GM12878 (cell line): ENCODE measurements around the gene PSMD14. TPM values are rescaled to one million over a fixed set of nuclear protein-coding genes. Genes with fewer than 3 reads are reported as not detected.

Experiments used
- ATAC-seq: fragments of 200-7000 bp; cut with Tn5 transposase; 3 replicates; pipeline ENCODE4 v1.9.1; 2020; ENCODE audit warnings: mild to moderate bottlenecking, moderate library complexity
- BruUV-seq: library from RNA; stranded (reverse); fragments of 400-500 nt; replicated peaks from 2 replicates; lab custom pipeline; 2021; lab: Mats Ljungman, UMichigan
- CTCF ChIA-PET: fragments of 300-600 bp; sonication (Branson Sonifier 250); formaldehyde crosslinking; extraction: SDS; loops from one replicate; lab custom pipeline; 2021; ENCODE audit warnings: inconsistent platforms; lab: Yijun Ruan, JAX
- POLR2A ChIA-PET: fragments of 350-600 bp; formaldehyde crosslinking; extraction: SDS; loops from one replicate; lab custom pipeline; 2021; ENCODE audit warnings: inconsistent platforms; lab: Charles Lee
- RAD21 ChIA-PET: fragments of 300-600 bp; sonication (Branson Sonifier 250); formaldehyde crosslinking; loops from one replicate; lab custom pipeline; 2023; ENCODE audit warnings: antibody characterized with exemption; ENCODE audit not compliant: unreplicated experiment; lab: Charles Lee
- SMC1A ChIA-PET: fragments of 300-600 bp; sonication (Branson Sonifier 250); formaldehyde crosslinking; loops from one replicate; lab custom pipeline; 2023; ENCODE audit not compliant: unreplicated experiment, uncharacterized antibody; lab: Charles Lee
- DNase-seq: peaks from one replicate; pipeline ENCODE4 v3.0.0-alpha.2; 2011; ENCODE audit warnings: low read depth, low spot score
- FAIRE-seq: peaks from 3 replicates; lab custom pipeline; 2011; peaks lifted over from hg19 to GRCh38; lab: Jason Lieb, UNC
- H2AFZ ChIP-seq: 2 replicates; pipeline ENCODE4 v1.6.0; 2011; ENCODE audit warnings: low read depth, low read length, control low read depth; ENCODE audit not compliant: control insufficient read depth
- H3K27ac ChIP-seq: 2 replicates; pipeline ENCODE4 v1.5.1; 2011; ENCODE audit warnings: control low read depth; ENCODE audit not compliant: control insufficient read depth, insufficient read depth
- H3K27me3 ChIP-seq, 2 experiments: replicated peaks in 1 of 2; 2 replicates each; pipeline versions ENCODE4 v1.6.0 to v1.6.1; 2011; ENCODE audit warnings: low read length in 1 of 2; ENCODE audit not compliant: control insufficient read depth in 2 of 2, insufficient read depth in 2 of 2
- H3K36me3 ChIP-seq, 2 experiments: 2 replicates each; pipeline ENCODE4 v1.5.1; 2011; ENCODE audit warnings: low read length in 1 of 2; ENCODE audit not compliant: control insufficient read depth in 2 of 2, insufficient read depth in 2 of 2
- H3K4me1 ChIP-seq: 2 replicates; pipeline ENCODE4 v1.6.1; 2011; ENCODE audit warnings: mild to moderate bottlenecking, low read length, moderate library complexity, mixed read lengths; ENCODE audit not compliant: control insufficient read depth, insufficient read depth
- H3K4me2 ChIP-seq: 2 replicates; pipeline ENCODE4 v1.6.0; 2011; ENCODE audit warnings: control low read depth; ENCODE audit not compliant: control insufficient read depth, insufficient read depth
- H3K4me3 ChIP-seq: fragments of 200-600 bp; sonication (generic); 2 replicates; pipeline ENCODE4 v1.5.1; 2016
- H3K79me2 ChIP-seq: 2 replicates; pipeline ENCODE4 v1.6.0; 2011; ENCODE audit warnings: low read length; ENCODE audit not compliant: control insufficient read depth, insufficient read depth
- H3K9ac ChIP-seq: 2 replicates; pipeline ENCODE4 v1.8.0; 2011; ENCODE audit warnings: low read length, control low read depth, mixed read lengths; ENCODE audit not compliant: control insufficient read depth, insufficient read depth
- H3K9me3 ChIP-seq: replicated peaks from 3 replicates; pipeline ENCODE4 v1.5.1; 2011; ENCODE audit warnings: mild to moderate bottlenecking, low read length; ENCODE audit not compliant: control insufficient read depth, insufficient read depth
- H4K20me1 ChIP-seq: 2 replicates; pipeline ENCODE4 v1.6.0; 2011; ENCODE audit not compliant: control insufficient read depth, insufficient read depth
- CBX3 ChIP-seq: fragments of 200-600 bp; sonication (generic); IDR thresholded peaks from 2 replicates; pipeline ENCODE4 v1.6.1; 2016; ENCODE audit warnings: low read depth, borderline replicate concordance
- CEBPB ChIP-seq, 2 experiments: fragments of 150-350 bp in 1 of 2; IDR thresholded peaks; 2 replicates each; pipeline ENCODE4 v1.6.1; 2012 to 2014; ENCODE audit warnings: low read depth in 2 of 2, low read length in 2 of 2, borderline replicate concordance in 1 of 2, inconsistent platforms in 1 of 2
- IKZF2 ChIP-seq, 2 experiments: fragments of 450-650 bp; IDR thresholded peaks; 2 replicates each; pipeline ENCODE4 v1.6.1; 2017; ENCODE audit warnings: mild to moderate bottlenecking in 2 of 2, moderate library complexity in 2 of 2
- LARP7 ChIP-seq: fragments of 450-650 bp; IDR thresholded peaks from 2 replicates; pipeline ENCODE4 v1.6.1; 2017; ENCODE audit warnings: mild to moderate bottlenecking
- MLLT1 ChIP-seq: fragments of 450-650 bp; IDR thresholded peaks from 2 replicates; pipeline ENCODE4 v1.6.1; 2016; ENCODE audit warnings: mild to moderate bottlenecking
- NFYA ChIP-seq: IDR thresholded peaks from 2 replicates; pipeline ENCODE4 v1.6.1; 2011; ENCODE audit warnings: low read depth, mild to moderate bottlenecking, low read length, improper control_type of control experiment, borderline replicate concordance
- NKRF ChIP-seq: fragments of 450-650 bp; conservative IDR thresholded peaks from 2 replicates; pipeline ENCODE4 v1.6.1; 2017; ENCODE audit warnings: mild to moderate bottlenecking, moderate library complexity
- POLR2A ChIP-seq: IDR thresholded peaks from 2 replicates; pipeline ENCODE4 v1.6.1; 2011; ENCODE audit warnings: low read depth, mild to moderate bottlenecking, low read length
- RFX5 ChIP-seq: IDR thresholded peaks from 2 replicates; pipeline ENCODE4 v1.6.1; 2011; ENCODE audit warnings: low read depth, low read length, improper control_type of control experiment
- SMAD5 ChIP-seq: IDR thresholded peaks from 2 replicates; pipeline ENCODE4 v1.6.1; 2016; ENCODE audit warnings: antibody characterized with exemption, low read depth
- TBL1XR1 ChIP-seq: IDR thresholded peaks from 2 replicates; pipeline ENCODE4 v1.6.1; 2012; ENCODE audit warnings: low read depth, low read length, improper control_type of control experiment
- TCF7 ChIP-seq: IDR thresholded peaks from 2 replicates; pipeline ENCODE4 v1.6.1; 2014; ENCODE audit warnings: antibody characterized with exemption, borderline replicate concordance
- USF2 ChIP-seq: IDR thresholded peaks from 2 replicates; pipeline ENCODE4 v1.6.1; 2011; ENCODE audit warnings: low read depth, low read length, improper control_type of control experiment, borderline replicate concordance
- ZNF24 ChIP-seq: fragments of 450-650 bp; IDR thresholded peaks from 2 replicates; pipeline ENCODE4 v1.6.1; 2017; ENCODE audit warnings: antibody characterized with exemption, mild to moderate bottlenecking
- WGBS: methylation state at CpG from one replicate; pipeline ENCODE4 v1.1.6; 2016; ENCODE audit warnings: low lambda C conversion rate; ENCODE audit not compliant: insufficient replicate concordance, insufficient coverage; ENCODE audit errors: missing lambda C conversion rate; 5-methylcytosine and 5-hydroxymethylcytosine counted together
- in situ Hi-C: fragments of 300-500 bp; cut with MboI; formaldehyde crosslinking; loops from 9 replicates; pipeline ENCODE4 v1.14.3; 2018; ENCODE audit warnings: mixed read lengths
- intact Hi-C: fragments of 100-400 bp; cut with micrococcal nuclease; formaldehyde crosslinking; loops from one replicate; pipeline ENCODE4 v1.14.2; 2022; ENCODE audit not compliant: unreplicated experiment
- polyA plus RNA-seq, 11 experiments: library from polyadenylated mRNA; depleted of rRNA in 4 of 11; unstranded in 6 of 11; stranded (reverse) in 5 of 11; fragments of >200 nt; fragmentation: Nextera tagmentation in 4 of 11; fragmentation: Illumina TruSeq in 1 of 11; extraction: Ambion mirVana in 4 of 11; extraction: Trizol in 1 of 11; gene quantifications; 1 replicate in 1 of 11; 2 replicates in 10 of 11; pipeline versions ENCODE4 v1.2.1 to v1.2.3, GENCODE V29; 2011 to 2016; ENCODE audit warnings: inconsistent platforms in 2 of 11, missing spikeins in 2 of 11, low read depth in 1 of 11
- total RNA-seq, 4 experiments: library from RNA; depleted of rRNA in 3 of 4; stranded (reverse); fragments of >200 nt in 3 of 4; fragmentation: Illumina TruSeq in 1 of 4; extraction: Trizol in 1 of 4; gene quantifications; 2 replicates each; pipeline versions ENCODE4 v1.2.1 to v1.2.3, GENCODE V29; 2013 to 2021

Gene PSMD14
- total and polyA plus RNA-seq, 10 of the 15 experiments (the other 5 are each of a cell fraction or from before 2014, with no cell fraction given), result 70.5 to 253 (median 127) TPM

DNA sequence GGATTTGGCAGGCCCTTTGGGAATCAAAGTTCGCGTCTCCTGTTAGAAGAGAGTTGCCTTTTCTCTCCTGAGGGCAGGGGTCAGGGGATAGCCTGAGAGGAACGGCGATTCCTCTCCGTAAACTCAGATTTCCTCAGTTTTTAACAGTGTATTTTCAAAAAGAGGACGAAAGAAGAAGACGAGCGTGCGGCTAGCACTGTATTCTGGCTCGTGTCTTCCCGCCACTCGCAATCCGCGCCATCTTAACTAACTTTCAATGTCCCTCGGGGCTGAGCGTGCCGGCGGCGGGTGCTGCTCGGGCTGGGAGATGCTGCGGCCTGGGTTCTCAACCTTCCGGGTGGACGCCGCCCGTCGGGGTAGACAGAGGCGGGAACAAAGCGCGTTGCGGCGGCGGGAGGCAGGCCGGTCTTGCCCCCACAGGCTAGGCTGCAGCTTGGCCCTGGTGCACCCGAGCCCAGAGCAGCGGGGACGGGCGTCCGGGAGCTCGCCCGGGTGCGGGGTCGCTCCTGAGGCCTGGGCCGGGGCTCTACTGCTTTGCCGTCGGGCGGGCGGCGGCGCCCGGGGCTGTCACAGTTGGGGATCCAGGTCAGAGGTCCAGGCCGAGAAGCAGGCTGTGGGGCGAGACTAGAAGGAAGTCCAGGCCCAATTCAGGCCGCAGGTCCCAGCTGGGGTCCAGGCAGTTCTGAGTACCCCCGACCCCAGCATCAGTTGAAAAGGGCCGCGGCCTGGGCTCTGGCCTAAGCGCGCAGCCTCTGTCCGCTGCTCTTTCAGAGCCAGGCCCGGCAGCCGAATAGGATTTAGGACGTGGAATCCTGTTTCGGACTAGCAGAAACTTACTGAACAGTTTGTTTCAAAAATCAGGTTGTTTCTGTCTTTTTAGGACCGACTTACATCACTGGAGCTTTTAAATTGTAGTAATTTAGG lies 119.7 kb downstream of the PSMD14 start:
- no peak for DNase-seq
- no peak for FAIRE-seq
- no peak overlapping the region for H3K4me2 ChIP-seq
- no peak overlapping the region for H3K27ac ChIP-seq
- no peak overlapping the region for H3K4me3 ChIP-seq
- in situ Hi-C loops (no loop called here), intact Hi-C loops (loop anchor here (10.0 kb wide), 1 partner anchor 517 kb away; no protein-coding TSS in a partner anchor)
- TF ChIP-seq USF2 (no peak), TBL1XR1 (no peak), NKRF (no peak), POLR2A (no peak), CBX3 (no peak), NFYA (no peak), CEBPB (IDR thresholded peaks at IDR 0.05; ENCODE audit: borderline replicate concordance in 1 of 2, low read depth in 2 of 2, low read length in 2 of 2) (no peak), RFX5 (no peak), TCF7 (no peak), MLLT1 (no peak), LARP7 (no peak), SMAD5 (no peak), ZNF24 (no peak), IKZF2 (IDR thresholded peaks at IDR 0.05) (no peak)
- no peaks in the 10 kb centered on the region; the same call in 1 of the 3 replicates for H3K9me3 ChIP-seq
- H3K27me3 ChIP-seq, result peaks cover 8 to 31% of the 10 kb centered on the region in 2 experiments
- no peaks in the 10 kb centered on the region for H3K36me3 ChIP-seq
- H2AFZ ChIP-seq, result peak overlapping the region; percentile 33; the same call in 1 of the 2 replicates
- ATAC-seq, result no peak
- H3K4me1 ChIP-seq, result no peaks in the 10 kb centered on the region
- POLR2A ChIA-PET, result no interaction called here
- H3K9ac ChIP-seq, result no peak overlapping the region
- RAD21 ChIA-PET, result no interaction called here
- CTCF ChIA-PET, result no interaction called here
- no peaks in the 10 kb centered on the region for H4K20me1 ChIP-seq
- 58% methylated on average over 62 of the region's 64 CpGs for WGBS
- SMC1A ChIA-PET, result no interaction called here
- no TSS peak for BruUV-seq
- H3K79me2 ChIP-seq, result no peaks in the 10 kb centered on the region
